DND-41 (cell line): ENCODE results near the gene ATG12.

Source experiments
- CTCF ChIP-seq: IDR thresholded peaks from 2 replicates; pipeline ENCODE4 v1.5.1; 2012; ENCODE audit warnings: borderline replicate concordance, low read length, moderate library complexity, mild to moderate bottlenecking; ENCODE audit not compliant: poor library complexity, severe bottlenecking; ENCODE audit errors: extremely low read depth
- EZH2 ChIP-seq: IDR thresholded peaks from 3 replicates; pipeline ENCODE4 v1.6.1; 2012; ENCODE audit warnings: borderline replicate concordance, low read depth, mild to moderate bottlenecking, moderate library complexity, low read length, inconsistent platforms; ENCODE audit not compliant: severe bottlenecking

GRCh38 chr5:115820846-115821245 is 20.5 kb downstream of the ATG12 start:
- TF ChIP-seq CTCF (no peak), EZH2 (no peak)
